Stimulated activated CD8-positive, alpha-beta memory T cell treated with anti-CD3 and anti-CD28 coated beads, Interleukin-15, amount 100 ng/mL, for 48 hours (primary cell): ENCODE data around the gene DENND2D.

Experiments
- DNase-seq, 2 donors: peaks; one replicate each; pipeline ENCODE4 v3.0.0-alpha.2; 2020; ENCODE audit warnings: low read depth in 2 of 2

DENND2D gene, protein sequence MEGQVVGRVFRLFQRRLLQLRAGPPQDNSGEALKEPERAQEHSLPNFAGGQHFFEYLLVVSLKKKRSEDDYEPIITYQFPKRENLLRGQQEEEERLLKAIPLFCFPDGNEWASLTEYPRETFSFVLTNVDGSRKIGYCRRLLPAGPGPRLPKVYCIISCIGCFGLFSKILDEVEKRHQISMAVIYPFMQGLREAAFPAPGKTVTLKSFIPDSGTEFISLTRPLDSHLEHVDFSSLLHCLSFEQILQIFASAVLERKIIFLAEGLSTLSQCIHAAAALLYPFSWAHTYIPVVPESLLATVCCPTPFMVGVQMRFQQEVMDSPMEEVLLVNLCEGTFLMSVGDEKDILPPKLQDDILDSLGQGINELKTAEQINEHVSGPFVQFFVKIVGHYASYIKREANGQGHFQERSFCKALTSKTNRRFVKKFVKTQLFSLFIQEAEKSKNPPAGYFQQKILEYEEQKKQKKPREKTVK

DNA sequence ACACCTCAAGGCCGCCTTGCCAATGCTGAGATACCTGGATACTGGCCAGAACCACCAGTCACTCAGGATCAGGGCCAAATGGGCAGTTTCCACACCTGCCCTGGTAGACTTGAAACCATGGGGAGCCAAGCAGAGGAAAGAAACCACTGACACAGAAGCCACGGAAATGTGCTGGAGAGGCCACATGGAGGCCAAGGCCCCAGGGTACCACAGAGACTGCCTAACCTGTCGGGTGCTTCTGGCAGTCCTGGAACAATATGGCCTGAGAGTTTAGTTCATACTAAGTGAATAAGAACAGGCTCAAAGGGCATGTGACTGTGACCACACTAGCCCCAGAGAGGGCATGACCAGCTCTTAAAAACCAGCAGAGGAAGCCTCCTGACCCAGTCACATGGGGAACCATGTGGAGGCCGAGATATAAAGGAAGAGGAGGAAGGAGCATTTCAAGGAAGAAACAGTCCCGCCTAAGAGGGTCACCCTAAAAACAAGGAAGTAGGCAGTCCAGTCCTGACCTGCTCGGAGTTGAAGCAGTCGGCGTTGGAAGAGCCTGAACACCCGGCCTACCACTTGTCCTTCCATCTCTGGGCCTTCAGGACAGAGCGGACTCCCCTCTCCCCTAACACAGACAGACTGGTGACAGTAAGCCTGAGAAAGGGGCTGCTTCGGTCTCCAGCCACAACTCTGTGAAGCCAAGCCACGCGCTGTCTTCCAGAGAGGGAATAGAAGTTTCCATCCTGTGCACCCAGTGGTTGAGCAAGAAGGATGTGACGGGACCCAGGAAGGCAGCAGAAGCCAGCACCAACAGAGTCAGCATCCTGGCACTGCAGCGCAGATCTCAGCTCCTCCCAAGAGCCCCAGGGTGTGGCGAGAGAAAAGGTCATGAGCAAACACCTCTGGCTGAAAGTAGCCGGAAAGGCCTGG, at the start of gene DENND2D:
TSS of gene DENND2D (minus strand) at position 766 of the 921 bp plus-strand sequence. CDS start at position 579, 187 bp downstream.
- peak; percentile 63 to 68 for DNase-seq

DNA sequence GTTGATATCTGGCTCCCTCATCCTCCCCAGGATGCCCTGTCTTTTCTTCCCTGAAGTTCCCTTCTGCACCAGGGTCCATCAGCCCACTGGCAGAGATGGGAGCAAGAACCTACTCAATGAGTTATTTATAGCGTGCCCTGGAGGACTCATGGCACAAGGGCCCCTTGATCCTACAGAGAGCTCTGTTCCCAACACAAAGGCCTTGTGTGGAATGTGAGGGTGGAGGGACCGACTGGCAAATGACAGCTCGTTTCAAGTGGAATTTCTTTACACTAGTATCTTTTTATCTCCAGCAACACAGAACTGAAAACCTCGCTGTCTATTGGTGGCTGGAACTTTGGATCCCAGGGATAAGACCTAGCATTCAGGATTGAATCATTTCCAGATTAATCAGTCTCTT, 49.5 kb upstream of the DENND2D start:
- DNase-seq: no peak

DNA sequence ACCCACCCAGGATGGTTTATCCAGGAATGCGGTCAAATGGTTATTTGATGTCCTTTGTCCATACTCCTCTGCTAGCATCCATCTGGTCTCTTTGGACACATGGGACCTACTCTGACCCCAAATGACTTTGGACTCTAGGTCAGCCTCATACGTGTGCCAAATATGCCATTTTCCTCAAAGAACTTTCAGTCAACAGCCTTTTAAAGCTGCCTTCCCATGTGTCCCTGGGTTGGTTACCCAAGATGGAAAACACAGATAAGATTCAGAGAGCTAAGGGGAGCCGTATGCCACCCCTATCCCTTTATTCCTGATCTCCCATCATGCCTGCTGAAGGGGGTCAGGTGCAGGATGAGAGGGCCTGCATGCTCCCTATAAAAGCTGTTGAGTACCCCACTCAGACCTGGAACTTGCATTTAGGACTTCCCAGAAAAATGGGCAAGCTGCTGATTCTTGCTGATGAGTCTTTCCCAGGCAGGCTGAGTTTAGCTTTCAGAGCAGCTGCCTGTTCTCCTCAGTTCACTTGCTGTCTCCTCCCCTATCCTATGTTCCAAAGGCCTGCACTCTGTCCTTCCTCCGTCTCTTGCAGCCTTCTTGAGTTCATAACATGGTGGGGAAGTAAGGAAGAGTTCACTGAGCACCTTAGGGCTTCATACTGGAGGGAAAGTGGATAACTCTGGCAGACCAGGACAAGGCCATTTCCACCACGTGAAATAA, 46.8 kb upstream of the DENND2D start:
- DNase-seq: no peak

DNA sequence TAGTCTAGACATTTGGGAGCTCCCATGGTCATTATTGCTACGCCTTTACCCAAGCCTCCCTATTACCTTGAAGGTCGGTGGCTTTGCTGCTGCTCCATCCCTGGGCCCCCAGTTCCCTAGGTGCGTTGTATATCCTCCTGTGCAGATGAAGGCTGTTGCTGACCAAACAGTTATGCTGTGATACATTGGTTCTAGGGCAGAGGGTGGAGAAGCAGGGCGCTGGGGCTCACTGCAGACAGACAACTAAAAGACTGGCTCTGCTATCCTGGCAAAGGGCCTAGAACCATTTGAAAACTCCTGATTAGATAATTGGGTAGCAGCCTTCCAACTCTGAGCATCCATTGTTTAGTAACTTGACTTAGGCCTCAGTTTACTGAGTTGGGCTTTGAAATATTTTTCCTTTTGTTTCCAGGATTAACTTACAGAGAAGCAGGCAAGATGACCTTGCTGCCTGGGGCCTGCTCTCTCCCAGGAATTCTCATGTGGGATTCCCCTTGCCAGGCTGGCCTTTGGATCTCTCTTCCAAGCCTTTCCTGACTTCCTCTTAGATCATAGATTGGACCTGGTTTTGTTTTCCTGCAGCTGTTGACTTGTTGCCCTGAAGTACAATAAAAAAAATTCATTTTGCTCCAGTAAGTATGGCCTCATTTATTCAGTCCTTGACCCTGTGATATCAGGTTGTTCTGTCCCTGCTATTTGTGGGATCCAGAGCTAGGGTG, 42.5 kb upstream of the DENND2D start:
- DNase-seq: no peak

DNA sequence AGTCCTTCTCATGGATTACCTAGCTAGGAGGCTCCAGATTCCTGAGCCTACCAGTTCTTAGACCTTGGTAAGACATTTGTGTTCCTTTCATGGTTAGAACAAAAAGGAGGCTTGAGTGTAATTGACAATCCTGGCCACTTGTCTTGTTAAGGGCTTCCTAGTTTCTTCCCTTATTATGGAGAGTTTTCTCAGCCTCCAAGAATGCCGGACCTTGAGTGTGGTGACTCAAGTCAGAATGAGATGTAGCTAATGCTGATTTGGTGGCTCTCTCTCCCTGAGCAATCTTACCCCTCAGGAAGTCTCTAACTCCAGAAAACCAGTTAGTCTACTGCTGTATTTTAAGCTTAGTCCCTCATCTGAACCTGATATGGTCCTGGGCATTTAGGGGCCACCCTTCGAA, 41.4 kb upstream of the DENND2D start:
- DNase-seq: no peak

DNA sequence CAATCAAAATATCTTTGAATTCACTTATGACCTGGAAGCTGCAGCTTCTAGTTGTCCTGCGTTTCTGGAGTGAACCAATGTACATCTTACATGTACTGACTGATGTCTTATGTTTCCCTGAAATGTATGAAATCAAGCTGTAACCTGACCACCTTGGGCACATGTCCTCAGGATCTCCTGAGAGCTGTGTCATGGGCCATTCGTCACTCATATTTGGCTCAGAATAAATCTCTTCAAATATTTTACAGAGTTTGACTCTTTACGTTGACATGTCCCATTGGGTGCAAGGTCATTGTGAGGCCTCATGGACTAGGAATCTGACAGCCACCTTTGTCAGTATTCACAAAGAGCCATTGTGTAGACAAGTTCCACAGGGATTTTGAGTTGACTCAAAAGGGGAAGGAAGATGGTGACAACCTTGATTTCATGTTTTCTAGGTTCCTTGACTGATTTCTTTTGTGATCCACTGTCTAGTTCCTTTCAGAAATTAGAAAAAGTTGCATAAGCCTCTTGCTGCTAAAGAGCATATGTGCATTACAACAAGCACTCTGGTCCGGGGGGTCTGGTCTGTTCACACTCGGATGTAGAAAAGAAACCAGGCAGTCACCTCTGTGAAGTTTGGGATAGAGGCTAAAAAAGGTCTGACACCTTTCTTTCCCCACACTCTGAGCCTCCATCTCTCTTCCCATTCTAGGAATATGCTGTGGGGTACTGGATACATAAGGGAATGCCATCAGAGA, 37.8 kb upstream of the DENND2D start:
- no peak for DNase-seq

DNA sequence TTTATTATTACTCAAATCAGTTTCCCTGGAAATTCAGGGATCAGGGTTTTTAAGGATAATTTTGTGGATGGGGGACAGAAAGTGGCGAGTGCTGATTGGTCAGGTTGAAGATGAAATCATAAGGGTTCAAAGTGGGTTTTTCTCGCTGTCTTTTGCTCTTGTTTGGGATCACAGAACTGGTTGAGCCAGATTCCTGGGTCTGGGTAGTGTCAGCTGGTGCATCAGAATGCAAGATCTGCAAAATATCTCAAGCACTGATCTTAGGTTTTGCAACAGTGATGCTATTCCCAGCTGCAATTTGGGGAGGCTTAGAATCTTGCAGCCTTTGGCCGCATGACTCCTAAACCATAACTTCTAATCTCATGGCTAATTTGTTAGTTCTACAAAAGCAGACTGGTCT, 36.4 kb upstream of the DENND2D start:
- DNase-seq: no peak

DNA sequence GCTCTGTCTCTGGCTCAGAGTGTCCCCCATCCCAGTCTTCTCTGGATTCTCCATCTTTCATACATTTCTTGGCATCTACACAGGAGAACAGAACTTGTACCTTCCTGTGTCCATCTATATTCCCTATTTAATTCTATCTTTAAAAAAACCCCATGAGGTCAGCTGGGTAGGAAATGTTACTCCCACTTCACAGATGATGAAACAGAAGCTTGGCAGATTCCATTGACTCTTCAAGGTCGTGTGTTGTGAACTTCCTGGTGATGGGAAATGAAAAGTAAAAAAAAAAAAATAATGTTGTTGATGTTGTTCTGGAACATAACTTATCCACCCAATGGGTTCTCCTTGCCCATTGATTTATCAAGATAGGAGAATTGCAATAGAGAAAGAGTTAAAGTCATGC, 35.9 kb upstream of the DENND2D start:
- no peak for DNase-seq

DNA sequence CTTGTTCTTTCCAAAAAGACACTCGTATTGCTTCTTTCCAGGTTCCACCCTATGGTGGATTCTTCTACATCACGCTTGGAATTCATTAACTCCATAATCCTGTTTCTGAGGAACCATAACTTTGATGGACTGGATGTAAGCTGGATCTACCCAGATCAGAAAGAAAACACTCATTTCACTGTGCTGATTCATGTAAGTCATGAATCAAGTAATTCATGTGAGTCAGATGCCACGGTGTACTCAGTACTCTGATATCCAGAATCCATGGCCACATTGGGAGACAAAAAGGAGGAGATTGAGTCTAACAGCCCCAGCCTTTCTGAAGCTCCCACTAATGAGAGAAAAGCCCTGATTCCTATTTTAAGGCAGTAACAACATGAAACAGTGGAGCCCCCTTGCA, 34.4 kb upstream of the DENND2D start:
- DNase-seq: no peak

DNA sequence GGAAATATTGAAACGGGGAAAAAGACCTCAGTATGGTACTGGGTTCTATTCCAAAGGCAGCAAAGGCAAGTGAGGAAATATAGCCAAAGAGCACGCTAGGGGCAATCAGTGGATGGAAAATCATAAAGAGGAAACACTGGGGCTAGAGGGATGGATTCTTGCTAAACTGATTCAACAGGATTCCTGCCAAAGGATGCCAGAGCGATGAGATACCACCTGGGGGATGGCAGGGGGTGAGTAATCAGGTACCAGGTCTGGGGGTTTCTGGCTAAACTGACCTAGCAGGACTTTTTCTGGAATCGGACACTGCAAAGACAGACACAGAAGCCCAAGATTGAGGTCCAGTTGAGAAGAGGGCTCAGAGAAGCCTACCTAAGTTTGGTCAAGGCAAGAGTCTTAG, 33.8 kb upstream of the DENND2D start:
- DNase-seq: no peak

DNA sequence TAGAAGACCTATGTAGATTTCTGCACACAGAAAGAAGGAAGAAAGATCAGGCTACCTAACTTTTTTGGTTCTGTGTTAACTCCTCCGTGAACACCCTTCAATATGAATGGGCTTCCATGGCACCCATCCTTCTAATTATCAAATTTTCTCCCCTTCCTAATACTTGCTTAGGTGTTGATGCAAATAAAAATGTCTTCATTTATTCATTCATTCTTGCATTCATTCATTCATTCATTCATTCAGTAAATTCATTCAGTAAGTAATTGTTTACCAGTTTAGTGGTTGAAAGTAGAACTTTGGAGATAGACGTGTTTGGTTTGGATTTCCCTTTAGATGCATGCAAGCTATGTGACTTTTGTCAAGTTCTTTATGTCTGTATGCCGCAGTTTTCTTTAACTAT, 31.7 kb upstream of the DENND2D start:
- no peak for DNase-seq

DNA sequence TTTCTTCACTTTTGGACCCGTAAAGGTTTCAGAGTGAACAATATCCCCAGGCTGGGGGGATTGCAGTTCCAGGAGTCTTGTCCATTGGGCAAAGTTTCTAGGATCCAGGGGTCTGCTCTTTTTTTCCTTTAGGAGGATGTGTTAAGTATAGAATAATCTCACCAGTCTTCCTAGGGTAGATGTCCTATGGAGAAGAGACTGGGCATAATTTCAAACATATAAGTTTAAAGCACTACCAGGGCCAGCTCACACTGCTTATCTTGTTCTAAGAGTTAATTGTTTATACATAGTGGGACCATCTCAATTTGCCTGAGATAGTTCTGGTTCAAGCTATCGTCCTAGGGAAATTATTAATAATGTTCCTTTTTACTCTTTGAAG, 28.3 kb upstream of the DENND2D start:
- no peak for DNase-seq

DNA sequence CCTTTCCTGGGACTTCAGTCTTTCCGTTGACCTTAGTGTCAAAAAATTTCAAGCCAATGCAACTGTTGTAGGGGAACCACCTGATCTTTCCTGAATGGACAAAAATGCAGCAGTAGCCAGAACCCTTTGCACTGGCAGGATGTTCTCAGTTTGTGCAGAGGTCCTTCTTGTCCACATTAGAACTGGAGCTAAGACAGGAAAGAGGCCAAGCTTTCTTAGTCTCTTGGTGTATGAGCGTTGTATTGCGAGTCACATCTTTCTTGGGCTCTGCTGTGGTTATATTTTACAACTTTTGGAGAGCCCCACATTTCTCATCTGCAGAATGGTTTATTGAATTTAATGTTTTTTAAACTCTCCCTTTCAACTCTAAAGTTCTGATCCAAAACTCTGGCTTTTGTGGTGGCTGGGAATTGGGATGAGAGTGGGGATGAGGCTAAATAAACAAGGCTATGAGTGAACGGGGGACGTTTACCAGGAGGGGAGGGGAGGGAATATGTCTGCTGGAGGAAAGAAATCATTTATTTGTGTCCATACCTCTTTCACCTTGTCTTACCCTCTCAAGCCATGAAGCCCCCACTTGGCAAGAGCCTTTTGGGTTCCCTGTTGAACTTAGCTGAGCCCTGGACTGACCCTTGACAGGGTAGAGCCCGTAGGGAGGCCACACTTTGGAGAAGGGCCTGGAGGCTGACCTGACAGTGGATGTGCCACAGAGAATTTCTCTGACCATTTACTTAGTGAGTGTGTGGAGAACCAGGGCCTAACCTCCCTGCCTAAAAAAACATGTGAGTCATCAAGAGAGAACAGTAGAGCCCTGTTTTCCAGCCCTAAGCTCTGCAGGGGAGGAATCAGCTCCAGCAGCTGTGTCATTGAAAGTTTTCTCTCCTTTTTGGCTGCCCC, 27.7 kb upstream of the DENND2D start:
- no peak for DNase-seq

DNA sequence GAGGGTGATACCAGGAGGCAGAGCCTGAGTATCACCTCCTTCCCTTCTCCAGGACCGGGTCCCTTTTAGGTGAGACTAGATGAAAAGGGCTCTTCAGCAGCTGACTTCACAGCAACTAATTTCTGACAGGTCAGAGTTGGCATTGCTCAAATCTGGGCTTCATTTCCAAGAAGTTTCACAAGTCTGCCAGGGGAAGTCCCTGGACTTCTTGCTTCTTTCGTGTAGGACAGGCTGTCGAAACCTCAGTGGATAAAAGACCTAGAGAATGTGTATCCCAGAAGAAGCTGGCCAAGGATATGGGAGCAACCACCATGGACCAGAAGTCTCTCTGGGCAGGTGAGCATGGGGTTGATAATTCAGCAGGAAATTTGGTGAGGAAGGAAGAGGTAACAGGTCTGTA, 27.0 kb upstream of the DENND2D start, which contains the start of gene CHI3L2:
TSS of gene CHI3L2 (plus strand) at position 280 of the 400 bp plus-strand sequence. CDS start at position 297, 17 bp downstream.
- no peak for DNase-seq

DNA sequence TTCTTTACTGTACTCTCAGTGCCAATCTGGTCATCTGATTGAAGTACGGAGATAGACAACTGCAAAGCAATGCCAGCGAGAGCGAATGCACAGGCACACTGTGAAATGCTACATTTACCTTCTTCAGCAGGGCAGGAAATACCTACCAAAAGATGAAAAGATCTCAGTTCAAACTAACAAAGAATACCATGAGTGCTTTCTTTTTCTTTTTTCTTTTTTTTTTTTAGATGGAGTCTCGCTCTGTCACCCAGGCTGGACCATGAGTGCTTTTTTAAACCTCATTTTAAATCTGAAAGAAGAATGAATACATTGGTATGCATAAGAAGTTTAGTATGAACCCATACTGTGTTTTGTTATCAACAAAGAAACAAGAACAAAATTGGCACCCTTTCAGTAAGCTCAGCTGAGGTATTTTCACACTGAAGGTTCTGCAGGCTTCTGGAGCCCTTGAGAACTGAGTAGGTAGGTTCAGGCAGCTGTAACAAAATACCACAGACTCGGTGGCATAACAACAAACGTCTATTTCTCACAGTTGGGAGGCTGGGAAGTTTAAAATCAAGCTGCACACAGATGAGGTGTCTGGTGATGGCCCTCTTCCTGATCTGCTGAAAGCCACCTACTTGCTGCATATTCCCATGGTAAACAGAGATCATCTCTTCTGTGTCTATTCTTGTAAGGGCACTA, 25.4 kb upstream of the DENND2D start:
- DNase-seq: no peak

DNA sequence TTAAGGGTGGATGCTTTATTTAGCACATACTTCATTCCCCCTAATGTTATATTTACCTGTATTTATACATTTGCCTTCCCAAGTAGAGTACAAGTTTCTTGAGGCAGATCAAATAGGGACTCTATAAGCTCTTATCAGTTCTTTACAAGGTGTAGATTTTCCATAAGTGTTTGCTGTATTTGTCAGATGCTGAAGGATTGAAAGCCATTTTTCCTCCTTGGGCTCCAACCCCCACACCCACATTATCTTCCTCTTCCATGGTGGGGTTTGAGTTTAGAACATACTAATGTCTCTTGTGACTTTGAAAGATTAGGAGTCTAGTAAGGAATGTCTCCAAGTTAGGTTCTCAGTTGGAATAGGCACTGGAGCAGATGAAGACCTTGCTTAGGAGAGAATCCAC, 24.6 kb upstream of the DENND2D start:
- DNase-seq: no peak

DNA sequence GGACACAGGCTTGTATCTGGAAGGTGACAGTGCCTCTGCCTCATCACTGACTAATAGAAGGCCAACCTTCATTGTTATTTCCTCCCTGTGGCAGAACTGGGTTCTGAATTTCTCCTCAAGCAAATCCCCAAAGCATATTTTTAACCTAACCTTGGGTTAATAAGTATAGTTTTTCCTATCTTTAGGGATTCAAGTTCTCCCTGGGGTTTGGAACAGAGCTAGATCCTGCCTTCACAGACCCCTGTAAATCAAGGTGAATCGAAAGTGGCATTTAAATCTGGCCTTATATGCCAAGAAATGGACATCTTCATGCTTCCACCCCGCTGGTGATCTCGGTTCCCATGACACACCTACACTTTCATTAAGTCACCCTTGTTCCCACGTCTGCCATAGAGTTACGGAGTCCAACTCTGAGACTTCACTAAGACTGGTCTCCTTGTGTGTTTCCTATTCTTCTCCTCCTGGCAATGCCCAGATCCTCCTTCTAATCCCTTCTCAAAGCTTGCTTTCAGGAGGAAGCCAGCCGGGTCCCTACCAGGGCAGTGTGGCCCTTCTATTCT, 22.8 kb upstream of the DENND2D start:
- no peak for DNase-seq

DNA sequence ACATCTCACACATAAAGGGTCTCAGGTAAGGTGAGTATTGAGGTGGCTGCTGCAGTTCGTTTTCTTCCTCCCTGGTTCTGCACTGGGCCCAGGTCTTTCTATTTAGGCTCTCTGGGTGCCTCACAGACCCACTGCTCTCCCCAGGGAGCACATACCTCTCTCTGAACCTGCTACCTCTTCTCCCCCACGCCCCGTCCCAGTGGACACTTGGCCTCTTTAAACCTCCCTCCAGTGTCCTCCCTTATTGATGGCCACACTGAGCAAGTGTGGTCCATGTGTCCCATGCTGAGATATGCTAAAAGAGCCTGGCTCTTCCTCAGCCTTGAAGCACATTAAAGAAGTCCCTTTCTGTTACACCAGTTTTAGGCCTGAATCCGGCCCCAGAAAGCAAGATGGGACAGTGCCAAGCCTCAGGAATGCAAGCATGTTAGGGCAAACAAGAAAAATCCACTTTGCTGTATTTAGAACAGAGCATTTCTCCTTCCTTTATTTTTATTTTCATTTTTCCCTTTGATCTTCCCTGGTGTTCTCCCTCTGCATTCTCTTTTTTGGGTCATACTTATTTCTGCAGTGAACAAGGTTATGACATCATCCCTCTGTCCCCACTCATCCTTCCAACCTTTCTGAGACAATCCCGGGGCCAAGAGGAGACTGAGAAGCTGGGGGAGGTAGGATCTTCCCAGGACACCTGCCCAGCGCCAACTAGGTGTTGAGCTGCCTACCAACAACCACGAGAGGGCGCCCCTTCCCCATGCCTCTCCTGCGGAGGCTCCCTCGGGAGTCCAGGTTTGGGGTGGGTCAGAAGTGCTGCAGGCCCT, 22.1 kb upstream of the DENND2D start:
- peak; percentile 56 to 63 for DNase-seq
